GM23338 (cell line): ENCODE measurements around the gene KIAA1217. TPM values are rescaled to one million over a fixed set of nuclear protein-coding genes. Genes with fewer than 3 reads are reported as not detected.

Experiments used
- ATAC-seq: fragments of 200-7000 bp; cut with Tn5 transposase; 3 replicates; pipeline ENCODE4 v1.9.1; 2020
- DNase-seq: peaks from one replicate; pipeline ENCODE4 v3.0.0-alpha.2; 2015; ENCODE audit warnings: low spot score
- H2AFZ ChIP-seq: fragments of 200-600 bp; sonication (generic); 2 replicates; pipeline ENCODE4 v1.8.0; 2016; ENCODE audit warnings: antibody characterized with exemption, mild to moderate bottlenecking, moderate library complexity
- H3F3A ChIP-seq: fragments of 200-600 bp; sonication (generic); replicated peaks from 2 replicates; pipeline ENCODE4 v1.8.0; 2017; ENCODE audit warnings: antibody characterized with exemption, mixed run types, low read depth
- H3K27ac ChIP-seq: fragments of 200-600 bp; sonication (generic); 2 replicates; pipeline ENCODE4 v1.6.1; 2016; ENCODE audit warnings: low read depth
- H3K27me3 ChIP-seq: fragments of 200-600 bp; sonication (generic); 2 replicates; pipeline ENCODE4 v1.8.0; 2016; ENCODE audit warnings: mild to moderate bottlenecking, mixed run types, moderate library complexity; ENCODE audit not compliant: insufficient read depth
- H3K36me3 ChIP-seq: fragments of 200-600 bp; sonication (generic); 2 replicates; pipeline ENCODE4 v1.8.0; 2016; ENCODE audit warnings: mild to moderate bottlenecking; ENCODE audit not compliant: insufficient read depth
- H3K4me1 ChIP-seq: fragments of 200-600 bp; sonication (generic); 2 replicates; pipeline ENCODE4 v1.8.0; 2016; ENCODE audit warnings: mild to moderate bottlenecking, moderate library complexity; ENCODE audit not compliant: insufficient read depth
- H3K4me2 ChIP-seq: fragments of 200-600 bp; sonication (generic); 2 replicates; pipeline ENCODE4 v1.7.1; 2017; ENCODE audit warnings: mixed run types
- H3K4me3 ChIP-seq: fragments of 200-600 bp; sonication (generic); 2 replicates; pipeline ENCODE4 v1.6.1; 2016; ENCODE audit warnings: mixed run types
- H3K79me2 ChIP-seq: fragments of 200-600 bp; sonication (generic); replicated peaks from 2 replicates; pipeline ENCODE4 v1.8.0; 2017; ENCODE audit warnings: mild to moderate bottlenecking; ENCODE audit not compliant: insufficient read depth
- H3K9me2 ChIP-seq: fragments of 200-600 bp; sonication (generic); 2 replicates; pipeline ENCODE4 v1.8.0; 2017; ENCODE audit not compliant: insufficient read depth
- H4K20me1 ChIP-seq: fragments of 200-600 bp; sonication (generic); replicated peaks from 2 replicates; pipeline ENCODE4 v1.8.0; 2017; ENCODE audit warnings: mild to moderate bottlenecking; ENCODE audit not compliant: insufficient read depth
- H3K27ac Mint-ChIP-seq: 2 replicates; pipeline ENCODE4 v1.8.0; 2020; ENCODE audit warnings: inconsistent platforms, mild to moderate bottlenecking, moderate library complexity, mixed read lengths
- H3K27me3 Mint-ChIP-seq: 3 replicates; pipeline ENCODE4 v1.8.0; 2022; ENCODE audit warnings: low read depth, mild to moderate bottlenecking, moderate library complexity, mixed read lengths, inconsistent platforms; ENCODE audit not compliant: insufficient read depth, poor library complexity
- H3K36me3 Mint-ChIP-seq: 3 replicates; pipeline ENCODE4 v1.8.0; 2021; ENCODE audit warnings: low read depth, mild to moderate bottlenecking, inconsistent platforms, moderate library complexity, mixed read lengths
- H3K4me1 Mint-ChIP-seq: 3 replicates; pipeline ENCODE4 v1.8.0; 2020; ENCODE audit warnings: mild to moderate bottlenecking, inconsistent platforms, mixed read lengths
- H3K4me3 Mint-ChIP-seq: 3 replicates; pipeline ENCODE4 v1.8.0; 2021; ENCODE audit warnings: moderate library complexity, mild to moderate bottlenecking, inconsistent platforms, mixed read lengths
- H3K9me3 Mint-ChIP-seq: 3 replicates; pipeline ENCODE4 v1.8.0; 2020; ENCODE audit warnings: moderate library complexity, mild to moderate bottlenecking, inconsistent platforms, mixed read lengths
- CREB1 ChIP-seq: fragments of 250-450 bp; sonication (Bioruptor Pico); IDR thresholded peaks from 2 replicates; pipeline ENCODE4 v1.5.0; 2020; ENCODE audit warnings: low read depth, mild to moderate bottlenecking, moderate library complexity
- CTCF ChIP-seq, 2 experiments: fragments of 200-600 bp in 1 of 2; sonication (generic) in 1 of 2; conservative IDR thresholded peaks; 2 replicates each; pipeline versions ENCODE4 v1.5.1 to v1.6.1; 2016 to 2017; ENCODE audit warnings: antibody characterized with exemption in 2 of 2, low read depth in 2 of 2, mild to moderate bottlenecking in 2 of 2, moderate library complexity in 1 of 2
- ETS1 ChIP-seq: IDR thresholded peaks from 2 replicates; pipeline ENCODE4 v1.6.1; 2016; ENCODE audit warnings: antibody characterized with exemption
- EZH2 ChIP-seq: fragments of 200-600 bp; sonication (generic); IDR thresholded peaks from one replicate; pipeline ENCODE4 v1.8.0; 2017; ENCODE audit warnings: antibody characterized with exemption, mild to moderate bottlenecking, low read depth; ENCODE audit not compliant: unreplicated experiment
- EZH2phosphoT487 ChIP-seq: fragments of 200-600 bp; sonication (generic); IDR thresholded peaks from one replicate; pipeline ENCODE4 v1.8.1; 2018; ENCODE audit warnings: antibody characterized with exemption; ENCODE audit not compliant: unreplicated experiment
- JUNB ChIP-seq: IDR thresholded peaks from one replicate; pipeline ENCODE4 v1.6.1; 2016; ENCODE audit warnings: antibody characterized with exemption; ENCODE audit not compliant: unreplicated experiment
- NANOG ChIP-seq: IDR thresholded peaks from 2 replicates; pipeline ENCODE4 v1.6.1; 2016; ENCODE audit warnings: antibody characterized with exemption, borderline replicate concordance
- POLR2AphosphoS5 ChIP-seq: IDR thresholded peaks from 2 replicates; pipeline ENCODE4 v1.6.1; 2016; ENCODE audit warnings: antibody characterized with exemption, low read depth
- REST ChIP-seq: IDR thresholded peaks from one replicate; pipeline ENCODE4 v1.6.1; 2018; ENCODE audit warnings: antibody characterized with exemption; ENCODE audit not compliant: unreplicated experiment
- STAT1 ChIP-seq: IDR thresholded peaks from one replicate; pipeline ENCODE4 v1.6.1; 2016; ENCODE audit warnings: antibody characterized with exemption; ENCODE audit not compliant: unreplicated experiment
- ZNF114 ChIP-seq: fragments of 250-450 bp; sonication (Bioruptor Pico); IDR thresholded peaks from 2 replicates; pipeline ENCODE4 v1.5.0; 2020; ENCODE audit warnings: mild to moderate bottlenecking, moderate library complexity
- ZNF331 ChIP-seq: fragments of 250-450 bp; sonication (Bioruptor Pico); IDR thresholded peaks from 2 replicates; pipeline ENCODE4 v1.5.0; 2020; ENCODE audit warnings: low read depth, mild to moderate bottlenecking, moderate library complexity
- ZNF462 ChIP-seq: fragments of 250-450 bp; sonication (Bioruptor Pico); IDR thresholded peaks from 2 replicates; pipeline ENCODE4 v1.5.0; 2020; ENCODE audit warnings: mild to moderate bottlenecking, moderate library complexity
- polyA plus RNA-seq: library from polyadenylated mRNA; unstranded; fragments of >200 nt; fragmentation: Nextera tagmentation; extraction: Ambion mirVana; gene quantifications from 2 replicates; pipeline ENCODE4 v1.2.1, GENCODE V29; 2016
- total RNA-seq: library from RNA; depleted of rRNA; stranded (reverse); fragments of >200 nt; shearing (Covaris generic); gene quantifications from 2 replicates; pipeline ENCODE4 v1.2.3, GENCODE V29; 2014

Gene KIAA1217
- total and polyA plus RNA-seq, 2 experiments from 2014 or later: 6.4 to 9.1 TPM

DNA sequence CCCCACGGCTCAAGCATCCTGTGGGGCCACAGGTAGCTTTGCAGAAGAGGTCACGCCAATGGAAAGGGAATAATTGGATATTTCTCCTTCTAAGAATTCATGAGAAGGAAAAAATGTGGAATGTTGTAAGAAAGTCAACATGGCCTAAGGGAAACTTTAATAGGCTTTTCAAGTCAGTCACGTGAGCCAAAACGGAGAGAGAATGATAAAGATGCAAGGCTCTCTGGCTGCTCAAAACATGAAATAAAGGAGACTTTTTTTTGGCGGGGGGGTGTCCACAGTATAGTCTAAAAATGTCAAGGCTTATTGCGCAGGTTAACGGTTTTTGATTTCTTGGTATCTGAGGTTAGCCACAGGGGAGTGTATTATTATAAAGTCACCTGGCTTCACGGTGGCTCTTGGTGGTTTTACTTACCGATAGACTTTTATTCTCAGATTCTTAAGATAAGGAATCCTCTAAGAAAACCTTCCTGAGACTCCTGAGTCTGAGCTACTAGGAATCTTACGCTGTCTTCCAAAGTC, 366.6 kb downstream of the KIAA1217 start:
- ATAC-seq: no peak
- Histone ChIP-seq H3K36me3 (no peaks in the 10 kb centered on the region), H4K20me1 (no peaks in the 10 kb centered on the region), H3K4me2 (no peak overlapping the region), H3K4me1 (no peaks in the 10 kb centered on the region), H3K27me3 (no peaks in the 10 kb centered on the region), H3F3A (no peaks in the 10 kb centered on the region), H3K79me2 (no peaks in the 10 kb centered on the region), H3K4me3 (no peak overlapping the region), H3K9me2 (no peaks in the 10 kb centered on the region), H2AFZ (no peak overlapping the region), H3K27ac (no peak overlapping the region)
- DNase-seq: no peak
- TF ChIP-seq EZH2phosphoT487: no peak
- TF ChIP-seq ZNF331: no peak
- no peak for TF ChIP-seq EZH2
- no peak for TF ChIP-seq ZNF462 (CRISPR knock-in tag)
- TF ChIP-seq NANOG: no peak
- no peak for TF ChIP-seq ZNF114 (CRISPR knock-in tag)
- TF ChIP-seq JUNB: no peak
- TF ChIP-seq POLR2AphosphoS5: no peak
- no peak for TF ChIP-seq CTCF (conservative IDR thresholded peaks at IDR 0.05; ENCODE audit: low read depth in 2 of 2)
- TF ChIP-seq CREB1 (CRISPR knock-in tag): no peak
- TF ChIP-seq ETS1: no peak
- TF ChIP-seq REST: no peak
- no peak for TF ChIP-seq STAT1
- no peak overlapping the region for H3K4me3 Mint-ChIP-seq
- peaks cover 21% of the 10 kb centered on the region for H3K4me1 Mint-ChIP-seq
- no peak overlapping the region for H3K27ac Mint-ChIP-seq
- H3K27me3 Mint-ChIP-seq: no peaks in the 10 kb centered on the region
- H3K36me3 Mint-ChIP-seq: no peaks in the 10 kb centered on the region; the same call in 2 of the 3 replicates
- peaks cover 5% of the 10 kb centered on the region; the same call in 2 of the 3 replicates for H3K9me3 Mint-ChIP-seq
